H1 (cell line): ENCODE data around the gene MYBPC3. TPM values are rescaled to one million over a fixed set of nuclear protein-coding genes. Genes with fewer than 3 reads are reported as not detected.

Source experiments
- CBX8 ChIP-seq: fragments of 300-800, 300-1000 bp; sonication (generic); IDR thresholded peaks from 2 replicates; pipeline ENCODE4 v1.7.1; 2016; ENCODE audit warnings: low read depth, low read length, borderline replicate concordance
- CHD2 ChIP-seq: IDR thresholded peaks from 2 replicates; pipeline ENCODE4 v1.6.1; 2012; ENCODE audit warnings: low read length, improper control_type of control experiment
- CHD7 ChIP-seq: fragments of 300-600 bp; sonication (generic); IDR thresholded peaks from 2 replicates; pipeline ENCODE4 v1.7.1; 2012; ENCODE audit warnings: low read length, moderate library complexity, mild to moderate bottlenecking, inconsistent platforms; ENCODE audit not compliant: insufficient replicate concordance
- CTBP2 ChIP-seq: IDR thresholded peaks from 2 replicates; pipeline ENCODE4 v1.7.0; 2011; ENCODE audit warnings: borderline replicate concordance, mild to moderate bottlenecking, moderate library complexity, mixed read lengths, low read length; ENCODE audit not compliant: insufficient read depth, insufficient read length
- KDM5A ChIP-seq: fragments of 200-600 bp; IDR thresholded peaks from 2 replicates; pipeline ENCODE4 v1.7.1; 2012; ENCODE audit warnings: mild to moderate bottlenecking, low read length, inconsistent platforms, mixed read lengths
- NRF1 ChIP-seq: IDR thresholded peaks from 2 replicates; pipeline ENCODE4 v1.6.1; 2011; ENCODE audit warnings: mild to moderate bottlenecking, low read depth, low read length, improper control_type of control experiment
- polyA plus RNA-seq, 7 experiments: library from polyadenylated mRNA; depleted of rRNA in 3 of 7; stranded (reverse) in 5 of 7; unstranded in 2 of 7; fragments of >200 nt in 5 of 7; fragments of 200-250 nt in 2 of 7; gene quantifications; 1 replicate in 5 of 7; 2 replicates in 1 of 7; 4 replicates in 1 of 7; pipeline versions ENCODE4 v1.2.1 to v1.2.3, GENCODE V29; 2011 to 2013; ENCODE audit warnings: missing spikeins in 2 of 7, mixed read lengths in 2 of 7
- total RNA-seq: library from RNA; stranded (reverse); fragmentation: NEBNext Ultra II Directional; extraction: Animal tissue kit (Norgen Biotek cat#: 25700); gene quantifications from 2 replicates; pipeline ENCODE4 v1.2.1, GENCODE V29; 2021

MYBPC3 gene
- total and polyA plus RNA-seq, 2 of the 8 experiments (the other 6 are each of a cell fraction or from before 2014, with no cell fraction given) = 0.05 TPM; not detected in 1

- TF ChIP-seq CHD7 (no peak), KDM5A (no peak), CTBP2 (no peak), CHD2 (no peak), NRF1 (no peak), CBX8 (no peak)
These were observed 9.6 kb downstream of the MYBPC3 start (continued) for GRCh38 chr11:47342854-47343253.
